SK-N-SH (cell line): ENCODE measurements around the gene HUWE1. TPM values are rescaled to one million over a fixed set of nuclear protein-coding genes. Genes with fewer than 3 reads are reported as not detected.

Source experiments
- CTCF ChIA-PET: fragments of 300-600, 350-600 bp; formaldehyde crosslinking; extraction: SDS; loops from one replicate; lab custom pipeline; 2021; lab: Yijun Ruan, JAX
- POLR2A ChIA-PET: fragments of 350-600 bp; sonication (Branson Sonifier 250); formaldehyde crosslinking; extraction: SDS; loops from one replicate; lab custom pipeline; 2020; ENCODE audit warnings: antibody characterized with exemption, inconsistent platforms; lab: Yijun Ruan, JAX
- DNase-seq: peaks from one replicate; pipeline ENCODE4 v3.0.0; 2012
- H2AFZ ChIP-seq: fragments of 200-600 bp; sonication (generic); 2 replicates; pipeline ENCODE4 v1.8.1; 2016; ENCODE audit warnings: antibody characterized with exemption, mild to moderate bottlenecking, low read depth
- H3F3A ChIP-seq: fragments of 200-600 bp; sonication (generic); replicated peaks from 2 replicates; pipeline ENCODE3; 2016; ENCODE audit warnings: antibody characterized with exemption, mild to moderate bottlenecking; ENCODE audit not compliant: insufficient read depth
- H3K27ac ChIP-seq, 2 experiments: fragments of 200-500 bp in 1 of 2; fragments of 200-600 bp in 1 of 2; sonication (Bioruptor generic) in 1 of 2; sonication (generic), shearing (Covaris generic) in 1 of 2; 2 replicates each; pipeline versions ENCODE4 v1.5.1 to v1.6.1; 2014 to 2016; ENCODE audit warnings: low read depth in 2 of 2, inconsistent platforms in 1 of 2, low read length in 1 of 2, mild to moderate bottlenecking in 1 of 2, mixed read lengths in 1 of 2
- H3K27me3 ChIP-seq: fragments of 200-600 bp; sonication (generic), shearing (Covaris generic); 2 replicates; pipeline ENCODE4 v1.6.1; 2016; ENCODE audit warnings: mixed run types; ENCODE audit not compliant: insufficient read depth
- H3K36me3 ChIP-seq, 2 experiments: fragments of 200-500 bp in 1 of 2; fragments of 200-600 bp in 1 of 2; sonication (Bioruptor generic) in 1 of 2; sonication (generic) in 1 of 2; replicated peaks in 1 of 2; 2 replicates each; pipeline versions ENCODE3 to v1.5.1; 2014 to 2016; ENCODE audit warnings: low read length in 1 of 2, mild to moderate bottlenecking in 1 of 2; ENCODE audit not compliant: insufficient read depth in 2 of 2, control insufficient read depth in 1 of 2
- H3K4me1 ChIP-seq, 2 experiments: fragments of 200-500 bp in 1 of 2; fragments of 200-600 bp in 1 of 2; sonication (Bioruptor generic) in 1 of 2; sonication (generic), shearing (Covaris generic) in 1 of 2; 2 replicates each; pipeline versions ENCODE4 v1.5.1 to v1.6.1; 2014 to 2016; ENCODE audit warnings: low read depth in 1 of 2, low read length in 1 of 2, mixed run types in 1 of 2; ENCODE audit not compliant: insufficient read depth in 2 of 2, control insufficient read depth in 1 of 2
- H3K4me2 ChIP-seq: fragments of 200-600 bp; sonication (generic), shearing (Covaris generic); 2 replicates; pipeline ENCODE4 v1.6.1; 2017; ENCODE audit warnings: mixed run types
- H3K4me3 ChIP-seq, 2 experiments: fragments of 200-500 bp in 1 of 2; fragments of 200-600 bp in 1 of 2; sonication (Bioruptor generic) in 1 of 2; sonication (generic), shearing (Covaris generic) in 1 of 2; 2 replicates each; pipeline versions ENCODE4 v1.5.1 to v1.8.1; 2014 to 2016; ENCODE audit warnings: low read depth in 2 of 2, inconsistent platforms in 1 of 2, low read length in 1 of 2, mild to moderate bottlenecking in 1 of 2, mixed read lengths in 1 of 2, moderate library complexity in 1 of 2
- H3K79me2 ChIP-seq: fragments of 200-600 bp; sonication (generic); 2 replicates; pipeline ENCODE4 v1.8.1; 2017; ENCODE audit warnings: mild to moderate bottlenecking; ENCODE audit not compliant: insufficient read depth
- H3K9ac ChIP-seq: fragments of 200-600 bp; sonication (generic); 2 replicates; pipeline ENCODE4 v1.6.1; 2017; ENCODE audit warnings: mixed run types
- H3K9me2 ChIP-seq: fragments of 200-600 bp; sonication (generic); 2 replicates; pipeline ENCODE4 v1.6.1; 2017; ENCODE audit warnings: mixed run types
- H3K9me3 ChIP-seq: fragments of 200-600 bp; sonication (generic); 2 replicates; pipeline ENCODE4 v1.6.1; 2017; ENCODE audit warnings: mixed run types, mild to moderate bottlenecking, moderate library complexity
- H4K20me1 ChIP-seq: fragments of 200-600 bp; sonication (generic); 2 replicates; pipeline ENCODE4 v1.6.1; 2017; ENCODE audit warnings: mild to moderate bottlenecking, mixed run types; ENCODE audit not compliant: insufficient read depth
- CHD2 ChIP-seq: fragments of 150-350 bp; IDR thresholded peaks from 2 replicates; pipeline ENCODE4 v1.6.1; 2018; ENCODE audit warnings: low read length; ENCODE audit not compliant: partially characterized antibody
- FOXM1 ChIP-seq: IDR thresholded peaks from 2 replicates; pipeline ENCODE4 v1.4.0; 2012; ENCODE audit warnings: low read depth, mild to moderate bottlenecking
- GABPA ChIP-seq: IDR thresholded peaks from 2 replicates; pipeline ENCODE4 v1.4.0; 2012; ENCODE audit warnings: low read depth, mild to moderate bottlenecking
- MXI1 ChIP-seq: IDR thresholded peaks from 2 replicates; pipeline ENCODE4 v1.6.1; 2012; ENCODE audit warnings: mild to moderate bottlenecking, low read depth, low read length, improper control_type of control experiment
- NRF1 ChIP-seq: IDR thresholded peaks from 2 replicates; pipeline ENCODE4 v1.6.1; 2012; ENCODE audit warnings: low read depth, mild to moderate bottlenecking, low read length
- RCOR1 ChIP-seq: fragments of 150-350 bp; IDR thresholded peaks from 2 replicates; pipeline ENCODE4 v1.6.1; 2017; ENCODE audit warnings: antibody characterized with exemption, low read length
- RXRA ChIP-seq: IDR thresholded peaks from 2 replicates; pipeline ENCODE4 v1.4.0; 2012; ENCODE audit warnings: low read depth, mild to moderate bottlenecking, borderline replicate concordance
- TAF1 ChIP-seq: IDR thresholded peaks from 2 replicates; pipeline ENCODE4 v1.6.1; 2012; ENCODE audit warnings: low read depth, mild to moderate bottlenecking, low read length, moderate library complexity, borderline replicate concordance
- TCF12 ChIP-seq: IDR thresholded peaks from 2 replicates; pipeline ENCODE4 v1.4.0; 2012
- WGBS: methylation state at CpG from one replicate; pipeline ENCODE4 v1.1.6; 2017; ENCODE audit warnings: low lambda C conversion rate; 5-methylcytosine and 5-hydroxymethylcytosine counted together
- polyA plus RNA-seq, 3 experiments: library from polyadenylated mRNA; depleted of rRNA; stranded (reverse); fragments of >200 nt; gene quantifications; 2 replicates each; pipeline ENCODE4 v1.2.3, GENCODE V29; 2012
- TF ChIP-seq, protein P1 (sequence below): IDR thresholded peaks from 2 replicates; pipeline ENCODE4 v1.4.0; 2012; ENCODE audit warnings: low read depth, borderline replicate concordance
- TF ChIP-seq, protein P2 (sequence below): fragments of 150-350 bp; IDR thresholded peaks from 2 replicates; pipeline ENCODE4 v1.6.1; 2017; ENCODE audit warnings: antibody characterized with exemption, low read length, low read depth, borderline replicate concordance
- TF ChIP-seq, protein P3 (sequence below): IDR thresholded peaks from 2 replicates; pipeline ENCODE4; 2012
- TF ChIP-seq, protein P4 (sequence below): IDR thresholded peaks from 2 replicates; pipeline ENCODE4 v1.6.1; 2012; ENCODE audit warnings: mild to moderate bottlenecking, low read depth, low read length, moderate library complexity

The HUWE1 gene
- polyA plus RNA-seq, 1 of the 3 experiments (the other 2 are of a cell fraction) = 43.4 TPM

DNA sequence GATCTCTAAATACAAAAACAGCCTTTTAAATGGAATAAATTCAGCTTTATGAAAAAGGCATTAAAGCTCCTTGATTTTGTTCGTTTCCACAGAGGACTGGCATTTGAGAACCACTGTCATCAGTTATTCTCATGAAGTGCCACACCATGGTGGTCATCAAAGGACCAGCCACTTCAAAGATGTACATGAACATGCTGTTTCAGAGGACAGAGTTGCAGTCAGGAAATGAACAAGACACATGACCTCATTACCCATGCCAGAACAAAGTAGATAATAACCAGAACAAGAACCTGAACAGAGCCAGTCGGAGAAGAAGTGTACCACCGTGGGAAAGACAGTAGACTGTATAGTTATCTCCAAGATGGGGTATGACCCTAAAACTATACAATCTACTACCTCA, 129.7 kb downstream of the HUWE1 start (continued):
- no peak for TF ChIP-seq TAF1

DNA sequence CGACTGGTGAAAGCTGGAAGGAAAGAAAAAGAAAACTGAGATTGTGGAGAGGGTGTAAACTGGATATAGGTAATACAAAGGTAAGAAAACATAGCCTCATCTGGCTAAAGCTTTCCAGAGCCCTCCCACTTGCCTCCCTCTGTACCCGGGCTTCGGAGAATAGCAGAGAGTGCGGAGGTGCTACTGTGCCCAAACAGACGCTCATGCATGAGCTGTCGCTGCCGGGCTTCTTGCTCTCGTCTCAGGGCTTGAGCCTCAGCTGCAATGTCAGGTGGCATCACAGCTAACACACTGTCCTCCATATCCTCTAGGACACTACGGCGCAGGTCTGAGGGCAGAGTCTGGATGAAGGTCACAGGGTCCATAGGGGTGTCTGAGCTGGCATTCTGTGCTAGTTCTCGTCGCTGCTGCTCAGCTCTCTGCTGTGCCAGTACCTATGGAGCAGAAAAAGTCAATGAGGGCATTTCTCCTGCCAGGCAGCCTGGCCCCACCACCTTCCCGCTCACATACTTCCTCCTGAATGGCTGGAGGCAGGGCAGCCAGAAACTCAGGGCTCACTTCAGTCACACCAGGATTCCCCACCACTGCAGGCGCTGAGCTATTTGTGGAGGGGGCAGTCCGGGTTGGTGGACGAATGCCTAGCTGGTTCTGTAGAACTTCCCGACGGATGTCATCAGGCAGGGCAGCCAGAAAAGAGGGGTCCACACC, 135.6 kb downstream of the HUWE1 start:
- Histone ChIP-seq H3K36me3 (peaks cover 24 to 59% of the 10 kb centered on the region in 2 experiments), H3K27ac (no peak overlapping the region), H3K4me2 (no peak overlapping the region), H3K79me2 (no peaks in the 10 kb centered on the region), H2AFZ (no peak overlapping the region), H3K4me3 (no peak overlapping the region), H3F3A (no peaks in the 10 kb centered on the region), H3K4me1 (no peaks in the 10 kb centered on the region), H3K9ac (no peak overlapping the region), H3K9me2 (no peaks in the 10 kb centered on the region), H3K9me3 (no peaks in the 10 kb centered on the region), H3K27me3 (peaks cover 4% of the 10 kb centered on the region; the same call in 1 of the 2 replicates), H4K20me1 (no peaks in the 10 kb centered on the region)
- ChIA-PET CTCF (interaction anchor here (0.6 to 1.4 kb wide), 4 partner anchors 12 to 239 kb away, joined by 3 read pairs; no protein-coding TSS in a partner anchor), POLR2A (no interaction called here)
- WGBS = 57% methylated on average over 17 of the region's 18 CpGs
- no peak for TF ChIP-seq RCOR1
- no peak for TF ChIP-seq GABPA
- TF ChIP-seq, protein P1, sequence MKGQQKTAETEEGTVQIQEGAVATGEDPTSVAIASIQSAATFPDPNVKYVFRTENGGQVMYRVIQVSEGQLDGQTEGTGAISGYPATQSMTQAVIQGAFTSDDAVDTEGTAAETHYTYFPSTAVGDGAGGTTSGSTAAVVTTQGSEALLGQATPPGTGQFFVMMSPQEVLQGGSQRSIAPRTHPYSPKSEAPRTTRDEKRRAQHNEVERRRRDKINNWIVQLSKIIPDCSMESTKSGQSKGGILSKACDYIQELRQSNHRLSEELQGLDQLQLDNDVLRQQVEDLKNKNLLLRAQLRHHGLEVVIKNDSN = no peak
- TF ChIP-seq, protein P2, sequence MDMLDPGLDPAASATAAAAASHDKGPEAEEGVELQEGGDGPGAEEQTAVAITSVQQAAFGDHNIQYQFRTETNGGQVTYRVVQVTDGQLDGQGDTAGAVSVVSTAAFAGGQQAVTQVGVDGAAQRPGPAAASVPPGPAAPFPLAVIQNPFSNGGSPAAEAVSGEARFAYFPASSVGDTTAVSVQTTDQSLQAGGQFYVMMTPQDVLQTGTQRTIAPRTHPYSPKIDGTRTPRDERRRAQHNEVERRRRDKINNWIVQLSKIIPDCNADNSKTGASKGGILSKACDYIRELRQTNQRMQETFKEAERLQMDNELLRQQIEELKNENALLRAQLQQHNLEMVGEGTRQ = no peak
- no peak for TF ChIP-seq NRF1
- TF ChIP-seq, protein P3, sequence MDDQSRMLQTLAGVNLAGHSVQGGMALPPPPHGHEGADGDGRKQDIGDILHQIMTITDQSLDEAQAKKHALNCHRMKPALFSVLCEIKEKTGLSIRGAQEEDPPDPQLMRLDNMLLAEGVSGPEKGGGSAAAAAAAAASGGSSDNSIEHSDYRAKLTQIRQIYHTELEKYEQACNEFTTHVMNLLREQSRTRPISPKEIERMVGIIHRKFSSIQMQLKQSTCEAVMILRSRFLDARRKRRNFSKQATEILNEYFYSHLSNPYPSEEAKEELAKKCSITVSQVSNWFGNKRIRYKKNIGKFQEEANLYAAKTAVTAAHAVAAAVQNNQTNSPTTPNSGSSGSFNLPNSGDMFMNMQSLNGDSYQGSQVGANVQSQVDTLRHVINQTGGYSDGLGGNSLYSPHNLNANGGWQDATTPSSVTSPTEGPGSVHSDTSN = no peak
- no peak for DNase-seq

DNA sequence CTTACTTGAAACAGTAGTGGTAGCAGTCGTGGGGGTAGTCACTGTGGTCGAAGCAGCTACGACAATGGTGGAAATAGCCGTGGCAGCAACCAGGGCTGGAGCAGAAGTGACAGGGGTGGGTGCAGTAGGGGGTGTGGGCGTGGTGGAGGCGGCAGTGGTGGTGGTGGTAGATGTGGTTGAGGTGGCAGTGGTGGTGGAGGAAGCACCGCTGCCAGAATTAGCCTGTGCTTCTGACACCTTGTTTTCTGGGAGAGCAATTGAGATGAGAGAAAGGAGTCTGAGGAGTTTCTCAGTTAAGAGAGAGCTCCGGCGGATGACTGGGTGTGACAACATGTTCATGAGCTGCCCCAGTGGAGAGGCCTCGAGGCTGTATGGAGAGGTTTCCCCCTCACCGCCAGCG, 138.9 kb downstream of the HUWE1 start:
- Histone ChIP-seq H4K20me1 (no peaks in the 10 kb centered on the region), H3K4me1 (no peaks in the 10 kb centered on the region), H3K9me3 (no peaks in the 10 kb centered on the region), H3K27ac (no peak overlapping the region), H3K9me2 (no peaks in the 10 kb centered on the region), H3F3A (no peaks in the 10 kb centered on the region), H3K79me2 (no peaks in the 10 kb centered on the region), H2AFZ (no peak overlapping the region), H3K36me3 (peaks cover 27 to 67% of the 10 kb centered on the region in 2 experiments), H3K27me3 (peaks cover 22% of the 10 kb centered on the region; the same call in 1 of the 2 replicates), H3K4me3 (no peak overlapping the region), H3K4me2 (no peak overlapping the region), H3K9ac (no peak overlapping the region)
- CTCF ChIA-PET = no interaction called here
- POLR2A ChIA-PET = no interaction called here
- DNase-seq = no peak
- 58% methylated on average over 8 of the region's 12 CpGs for WGBS
- no peak for TF ChIP-seq MXI1
- no peak for TF ChIP-seq TCF12
- TF ChIP-seq RXRA = no peak
- TF ChIP-seq, protein P3 = no peak
- TF ChIP-seq RCOR1 = no peak
- TF ChIP-seq, protein P1 = no peak
- no peak for TF ChIP-seq CHD2
- TF ChIP-seq FOXM1 = no peak
- TF ChIP-seq, protein P4, sequence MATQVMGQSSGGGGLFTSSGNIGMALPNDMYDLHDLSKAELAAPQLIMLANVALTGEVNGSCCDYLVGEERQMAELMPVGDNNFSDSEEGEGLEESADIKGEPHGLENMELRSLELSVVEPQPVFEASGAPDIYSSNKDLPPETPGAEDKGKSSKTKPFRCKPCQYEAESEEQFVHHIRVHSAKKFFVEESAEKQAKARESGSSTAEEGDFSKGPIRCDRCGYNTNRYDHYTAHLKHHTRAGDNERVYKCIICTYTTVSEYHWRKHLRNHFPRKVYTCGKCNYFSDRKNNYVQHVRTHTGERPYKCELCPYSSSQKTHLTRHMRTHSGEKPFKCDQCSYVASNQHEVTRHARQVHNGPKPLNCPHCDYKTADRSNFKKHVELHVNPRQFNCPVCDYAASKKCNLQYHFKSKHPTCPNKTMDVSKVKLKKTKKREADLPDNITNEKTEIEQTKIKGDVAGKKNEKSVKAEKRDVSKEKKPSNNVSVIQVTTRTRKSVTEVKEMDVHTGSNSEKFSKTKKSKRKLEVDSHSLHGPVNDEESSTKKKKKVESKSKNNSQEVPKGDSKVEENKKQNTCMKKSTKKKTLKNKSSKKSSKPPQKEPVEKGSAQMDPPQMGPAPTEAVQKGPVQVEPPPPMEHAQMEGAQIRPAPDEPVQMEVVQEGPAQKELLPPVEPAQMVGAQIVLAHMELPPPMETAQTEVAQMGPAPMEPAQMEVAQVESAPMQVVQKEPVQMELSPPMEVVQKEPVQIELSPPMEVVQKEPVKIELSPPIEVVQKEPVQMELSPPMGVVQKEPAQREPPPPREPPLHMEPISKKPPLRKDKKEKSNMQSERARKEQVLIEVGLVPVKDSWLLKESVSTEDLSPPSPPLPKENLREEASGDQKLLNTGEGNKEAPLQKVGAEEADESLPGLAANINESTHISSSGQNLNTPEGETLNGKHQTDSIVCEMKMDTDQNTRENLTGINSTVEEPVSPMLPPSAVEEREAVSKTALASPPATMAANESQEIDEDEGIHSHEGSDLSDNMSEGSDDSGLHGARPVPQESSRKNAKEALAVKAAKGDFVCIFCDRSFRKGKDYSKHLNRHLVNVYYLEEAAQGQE = no peak
- TF ChIP-seq, protein P2 = no peak
